CD14-positive monocyte (primary cell): Measurements from ENCODE around the gene TADA1. TPM values are rescaled to one million over a fixed set of nuclear protein-coding genes. Genes with fewer than 3 reads are reported as not detected.

Source experiments
- DNase-seq, 3 donors: peaks; one replicate each; pipeline ENCODE4 v3.0.0-alpha.2; 2011 to 2022
- H2AFZ ChIP-seq: 2 replicates; pipeline ENCODE4 v1.6.0; 2012; ENCODE audit warnings: mild to moderate bottlenecking, low read depth, low read length, inconsistent platforms; ENCODE audit not compliant: insufficient read depth, poor library complexity, severe bottlenecking
- H3K27ac ChIP-seq, 2 donors: 1 replicate in 1 of 2; 2 replicates in 1 of 2; pipeline ENCODE4 v1.5.1; 2012 to 2013; ENCODE audit warnings: low read length in 2 of 2, control low read depth in 1 of 2, inconsistent platforms in 1 of 2, low read depth in 1 of 2, mild to moderate bottlenecking in 1 of 2
- H3K27me3 ChIP-seq, 2 donors: one replicate each; pipeline versions ENCODE4 v1.6.0 to v1.6.1; 2011 to 2013; ENCODE audit warnings: low read length in 2 of 2; ENCODE audit not compliant: control insufficient read depth in 2 of 2, insufficient read depth in 2 of 2
- H3K36me3 ChIP-seq, 2 donors: replicated peaks in 1 of 2; 1 replicate in 1 of 2; 2 replicates in 1 of 2; pipeline versions ENCODE4 v1.5.1 to v1.6.1; 2012 to 2013; ENCODE audit warnings: low read length in 2 of 2, control low read depth in 1 of 2, inconsistent platforms in 1 of 2, mild to moderate bottlenecking in 1 of 2; ENCODE audit not compliant: insufficient read depth in 2 of 2, control insufficient read depth in 1 of 2
- H3K4me1 ChIP-seq, 2 donors: 1 replicate in 1 of 2; 2 replicates in 1 of 2; pipeline versions ENCODE4 v1.5.1 to v1.6.1; 2012 to 2013; ENCODE audit warnings: low read length in 2 of 2, control low read depth in 1 of 2, inconsistent platforms in 1 of 2, mild to moderate bottlenecking in 1 of 2, moderate library complexity in 1 of 2; ENCODE audit not compliant: insufficient read depth in 2 of 2, control insufficient read depth in 1 of 2
- H3K4me2 ChIP-seq: replicated peaks from 2 replicates; pipeline ENCODE3; 2012; ENCODE audit warnings: low read length, moderate library complexity, mild to moderate bottlenecking; ENCODE audit not compliant: poor library complexity, severe bottlenecking; ENCODE audit errors: extremely low read depth
- H3K4me3 ChIP-seq, 3 experiments: fragments of 200-600 bp in 1 of 3; sonication (generic) in 1 of 3; replicated peaks in 1 of 3; 1 replicate in 2 of 3; 2 replicates in 1 of 3; pipeline ENCODE4 v1.5.1; 2011 to 2013; ENCODE audit warnings: low read length in 3 of 3, mild to moderate bottlenecking in 3 of 3, control low read depth in 2 of 3, low read depth in 2 of 3, inconsistent platforms in 1 of 3, moderate library complexity in 1 of 3
- H3K79me2 ChIP-seq: 2 replicates; pipeline ENCODE4 v1.6.0; 2012; ENCODE audit warnings: mild to moderate bottlenecking, control low read depth, inconsistent platforms, low read length, moderate library complexity; ENCODE audit not compliant: insufficient read depth
- H3K9ac ChIP-seq: 2 replicates; pipeline ENCODE4 v1.6.0; 2017; ENCODE audit warnings: low read length, mild to moderate bottlenecking; ENCODE audit not compliant: insufficient read depth, poor library complexity, severe bottlenecking
- H3K9me3 ChIP-seq, 2 donors: replicated peaks in 1 of 2; 1 replicate in 1 of 2; 2 replicates in 1 of 2; pipeline versions ENCODE4 v1.5.1 to v1.6.1; 2012 to 2013; ENCODE audit warnings: low read length in 2 of 2, control low read depth in 1 of 2; ENCODE audit not compliant: control insufficient read depth in 1 of 2, insufficient read depth in 1 of 2
- H4K20me1 ChIP-seq: 2 replicates; pipeline ENCODE4 v1.6.0; 2012; ENCODE audit warnings: mild to moderate bottlenecking, low read length, control low read depth, moderate library complexity; ENCODE audit not compliant: insufficient read depth
- H3K27ac Mint-ChIP-seq, 7 donors: one replicate each; pipeline ENCODE4 v1.8.0; 2020; ENCODE audit warnings: mild to moderate bottlenecking in 7 of 7, mixed read lengths in 7 of 7, moderate library complexity in 6 of 7, inconsistent platforms in 2 of 7
- H3K27me3 Mint-ChIP-seq, 3 donors: one replicate each; pipeline ENCODE4 v1.8.0; 2021 to 2022; ENCODE audit warnings: low read depth in 3 of 3, mild to moderate bottlenecking in 3 of 3, mixed read lengths in 3 of 3, moderate library complexity in 3 of 3, inconsistent platforms in 1 of 3
- H3K36me3 Mint-ChIP-seq, 2 donors: one replicate each; pipeline ENCODE4 v1.8.0; 2020; ENCODE audit warnings: mixed read lengths in 2 of 2, inconsistent platforms in 1 of 2, mild to moderate bottlenecking in 1 of 2
- H3K4me1 Mint-ChIP-seq: one replicate; pipeline ENCODE4 v1.8.0; 2020; ENCODE audit warnings: mild to moderate bottlenecking, mixed read lengths
- H3K4me3 Mint-ChIP-seq, 2 donors: one replicate each; pipeline ENCODE4 v1.8.0; 2020; ENCODE audit warnings: mild to moderate bottlenecking in 2 of 2, mixed read lengths in 2 of 2, moderate library complexity in 1 of 2
- H3K9me3 Mint-ChIP-seq, 7 donors: one replicate each; pipeline ENCODE4 v1.8.0; 2020 to 2022; ENCODE audit warnings: mixed read lengths in 7 of 7, mild to moderate bottlenecking in 6 of 7, moderate library complexity in 6 of 7, inconsistent platforms in 2 of 7
- CTCF ChIP-seq: fragments of 200-600 bp; IDR thresholded peaks from one replicate; pipeline ENCODE4 v1.8.0; 2022; ENCODE audit warnings: antibody characterized with exemption, mild to moderate bottlenecking
- WGBS: methylation state at CpG from one replicate; pipeline ENCODE4 v1.1.5; 2013; ENCODE audit warnings: missing lambda C conversion rate; ENCODE audit not compliant: insufficient coverage; 5-methylcytosine and 5-hydroxymethylcytosine counted together
- intact Hi-C, 2 donors: fragments of 100-400 bp; cut with micrococcal nuclease; formaldehyde crosslinking; loops; one replicate each; pipeline versions ENCODE4 v1.15.0 to v1.15.1; 2023
- polyA plus RNA-seq, 3 donors: library from polyadenylated mRNA; depleted of rRNA in 1 of 3; unstranded in 2 of 3; stranded (reverse) in 1 of 3; fragments of 300-500 nt in 2 of 3; fragments of >200 nt in 1 of 3; fragmentation: Illumina TruSeq in 2 of 3; gene quantifications; 1 replicate in 2 of 3; 2 replicates in 1 of 3; pipeline ENCODE4 v1.2.3, GENCODE V29; 2012 to 2021

Gene TADA1
- polyA plus RNA-seq, 3 donors, result 6.4 to 8.0 (median 7.9) TPM

GRCh38 chr1:166876540-166876838, 425 bp upstream of the TADA1 start:
- Histone ChIP-seq H3K79me2 (peaks cover 41% of the 10 kb centered on the region), H4K20me1 (peaks cover 4% of the 10 kb centered on the region), H3K27ac (peak overlapping the region in 1 of 2 donors; percentile 81), H3K9ac (peak overlapping the region; percentile 83), H3K4me3 (peak overlapping the region; percentile 58 to 78 (median 62)), H2AFZ (peak overlapping the region; percentile 89), H3K4me2 (peak overlapping the region; percentile 84), H3K27me3 (no peaks in the 10 kb centered on the region), H3K36me3 (no peaks in the 10 kb centered on the region), H3K4me1 (peaks cover 12 to 15% of the 10 kb centered on the region in 2 donors), H3K9me3 (no peaks in the 10 kb centered on the region)
- Mint-ChIP-seq H3K4me3 (peak overlapping the region; percentile 95 to 97), H3K9me3 (peaks cover 2 to 6% (median 3%) of the 10 kb centered on the region in 7 donors), H3K27me3 (peaks cover 0 to 3% (median 1%) of the 10 kb centered on the region in 3 donors), H3K27ac (peak overlapping the region; percentile 86 to 95 (median 94)), H3K4me1 (peaks cover 28% of the 10 kb centered on the region), H3K36me3 (peaks cover 4 to 10% of the 10 kb centered on the region in 2 donors)
- WGBS, result 0% methylated on average over 2 of the region's 7 CpGs
- intact Hi-C loops, result no loop called here
- TF ChIP-seq CTCF, result no peak
- no peak for DNase-seq

- TF ChIP-seq CTCF, result no peak
- Mint-ChIP-seq H3K9me3 (peaks cover 2 to 6% (median 3%) of the 10 kb centered on the region in 7 donors), H3K36me3 (peaks cover 4 to 10% of the 10 kb centered on the region in 2 donors), H3K4me1 (peaks cover 28% of the 10 kb centered on the region), H3K4me3 (peak overlapping the region; percentile 86 to 95), H3K27ac (peak overlapping the region in 6 of 7 donors; percentile 15 to 95 (median 71)), H3K27me3 (peaks cover 0 to 3% (median 1%) of the 10 kb centered on the region in 3 donors)
- H3K4me1 ChIP-seq, result peaks cover 12 to 15% of the 10 kb centered on the region in 2 donors
- H3K4me2 ChIP-seq, result peak overlapping the region; percentile 84
- WGBS, result 46% methylated on average over 6 of the region's 8 CpGs
- H4K20me1 ChIP-seq, result peaks cover 4% of the 10 kb centered on the region
- H3K79me2 ChIP-seq, result peaks cover 53% of the 10 kb centered on the region
- intact Hi-C loops, result no loop called here
- no peaks in the 10 kb centered on the region for H3K9me3 ChIP-seq
- H3K27ac ChIP-seq, result peak overlapping the region; percentile 72 to 81
- no peak for DNase-seq
- H3K9ac ChIP-seq, result peak overlapping the region; percentile 83
- H2AFZ ChIP-seq, result peak overlapping the region; percentile 89
- no peaks in the 10 kb centered on the region for H3K27me3 ChIP-seq
- peak overlapping the region; percentile 58 to 78 (median 62) for H3K4me3 ChIP-seq
- H3K36me3 ChIP-seq, result no peaks in the 10 kb centered on the region
Measured at GRCh38 chr1:166875302-166875733, 746 bp downstream of the TADA1 start.
